Endothelial cell (in vitro differentiated cells): ENCODE data around the gene PSMD13. TPM values are rescaled to one million over a fixed set of nuclear protein-coding genes. Genes with fewer than 3 reads are reported as not detected.
A peak's percentile ranks its signal among the peaks of the same experiment; 100 is the strongest.

Experiments
- DNase-seq: peaks from one replicate; pipeline ENCODE4 v3.0.0; 2021; ENCODE audit warnings: low spot score
- H3K27ac Mint-ChIP-seq: one replicate; pipeline ENCODE4 v1.8.0; 2021; ENCODE audit warnings: mixed read lengths, inconsistent platforms; ENCODE audit not compliant: unreplicated experiment
- H3K27me3 Mint-ChIP-seq: one replicate; pipeline ENCODE4 v1.8.0; 2021; ENCODE audit warnings: mild to moderate bottlenecking, moderate library complexity, mixed read lengths, inconsistent platforms; ENCODE audit not compliant: unreplicated experiment
- H3K36me3 Mint-ChIP-seq: one replicate; pipeline ENCODE4 v1.8.0; 2021; ENCODE audit warnings: mild to moderate bottlenecking, low read depth, mixed read lengths, inconsistent platforms; ENCODE audit not compliant: unreplicated experiment
- H3K4me1 Mint-ChIP-seq: one replicate; pipeline ENCODE4 v1.8.0; 2021; ENCODE audit warnings: mild to moderate bottlenecking, mixed read lengths, inconsistent platforms; ENCODE audit not compliant: unreplicated experiment
- H3K4me3 Mint-ChIP-seq: one replicate; pipeline ENCODE4 v1.8.0; 2021; ENCODE audit warnings: mild to moderate bottlenecking, mixed read lengths, inconsistent platforms; ENCODE audit not compliant: unreplicated experiment
- H3K9me3 Mint-ChIP-seq: one replicate; pipeline ENCODE4 v1.8.0; 2021; ENCODE audit warnings: mixed read lengths, inconsistent platforms; ENCODE audit not compliant: unreplicated experiment
- total RNA-seq: library from RNA; stranded (reverse); fragmentation: NEBNext Ultra II Directional; extraction: Animal tissue kit (Norgen Biotek cat#: 25700); gene quantifications from one replicate; pipeline ENCODE4 v1.2.1, GENCODE V29; 2021; ENCODE audit not compliant: unreplicated experiment
- TF ChIP-seq, protein P1 (sequence below): fragments of 200-600 bp; sonication (generic); IDR thresholded peaks from one replicate; pipeline ENCODE4 v1.5.0; 2021; ENCODE audit warnings: antibody characterized with exemption; ENCODE audit not compliant: unreplicated experiment

The PSMD13 gene
- total RNA-seq, 1 donor from 2014 or later = 189 TPM

DNA sequence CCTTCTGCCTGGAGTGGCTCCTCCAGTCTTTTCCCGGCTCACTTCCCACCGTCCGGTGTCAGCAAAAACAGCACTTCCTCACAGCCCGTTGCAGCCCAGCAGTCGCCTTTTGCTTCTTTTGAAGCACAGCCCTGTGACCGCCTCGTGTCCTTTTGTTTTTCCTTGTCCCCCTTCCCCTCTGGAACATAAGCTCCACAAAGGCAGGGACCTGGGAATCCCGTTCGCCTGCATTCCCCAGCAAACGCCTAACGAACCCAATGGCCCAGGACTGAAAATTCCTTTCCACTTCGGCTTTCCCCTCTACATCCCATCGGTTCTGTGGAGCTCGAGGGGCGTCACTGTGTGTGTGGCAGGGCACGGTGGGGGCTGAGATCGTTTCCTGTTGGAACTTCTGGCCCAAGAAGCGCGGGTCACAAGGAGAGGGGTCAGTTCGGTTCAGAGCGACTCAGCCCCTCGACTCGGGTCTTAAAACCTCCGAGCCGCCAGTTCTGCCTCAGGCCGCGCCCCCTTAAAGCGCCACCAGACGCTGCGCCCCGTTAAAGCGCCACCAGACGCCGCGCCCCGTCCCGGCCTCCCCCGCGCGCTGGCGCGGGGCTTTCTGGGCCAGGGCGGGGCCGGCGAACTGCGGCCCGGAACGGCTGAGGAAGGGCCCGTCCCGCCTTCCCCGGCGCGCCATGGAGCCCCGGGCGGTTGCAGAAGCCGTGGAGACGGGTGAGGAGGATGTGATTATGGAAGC lies 28.4 kb upstream of the PSMD13 start:
- H3K36me3 Mint-ChIP-seq = peaks cover 25% of the 10 kb centered on the region
- H3K9me3 Mint-ChIP-seq = no peaks in the 10 kb centered on the region
- TF ChIP-seq, protein P1, sequence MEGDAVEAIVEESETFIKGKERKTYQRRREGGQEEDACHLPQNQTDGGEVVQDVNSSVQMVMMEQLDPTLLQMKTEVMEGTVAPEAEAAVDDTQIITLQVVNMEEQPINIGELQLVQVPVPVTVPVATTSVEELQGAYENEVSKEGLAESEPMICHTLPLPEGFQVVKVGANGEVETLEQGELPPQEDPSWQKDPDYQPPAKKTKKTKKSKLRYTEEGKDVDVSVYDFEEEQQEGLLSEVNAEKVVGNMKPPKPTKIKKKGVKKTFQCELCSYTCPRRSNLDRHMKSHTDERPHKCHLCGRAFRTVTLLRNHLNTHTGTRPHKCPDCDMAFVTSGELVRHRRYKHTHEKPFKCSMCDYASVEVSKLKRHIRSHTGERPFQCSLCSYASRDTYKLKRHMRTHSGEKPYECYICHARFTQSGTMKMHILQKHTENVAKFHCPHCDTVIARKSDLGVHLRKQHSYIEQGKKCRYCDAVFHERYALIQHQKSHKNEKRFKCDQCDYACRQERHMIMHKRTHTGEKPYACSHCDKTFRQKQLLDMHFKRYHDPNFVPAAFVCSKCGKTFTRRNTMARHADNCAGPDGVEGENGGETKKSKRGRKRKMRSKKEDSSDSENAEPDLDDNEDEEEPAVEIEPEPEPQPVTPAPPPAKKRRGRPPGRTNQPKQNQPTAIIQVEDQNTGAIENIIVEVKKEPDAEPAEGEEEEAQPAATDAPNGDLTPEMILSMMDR = no peak
- H3K27me3 Mint-ChIP-seq = peaks cover 25% of the 10 kb centered on the region
- H3K27ac Mint-ChIP-seq = peak overlapping the region; percentile 98
- peak; percentile 77 for DNase-seq
- peak overlapping the region; percentile 99 for H3K4me3 Mint-ChIP-seq
- peaks cover 30% of the 10 kb centered on the region for H3K4me1 Mint-ChIP-seq

DNA sequence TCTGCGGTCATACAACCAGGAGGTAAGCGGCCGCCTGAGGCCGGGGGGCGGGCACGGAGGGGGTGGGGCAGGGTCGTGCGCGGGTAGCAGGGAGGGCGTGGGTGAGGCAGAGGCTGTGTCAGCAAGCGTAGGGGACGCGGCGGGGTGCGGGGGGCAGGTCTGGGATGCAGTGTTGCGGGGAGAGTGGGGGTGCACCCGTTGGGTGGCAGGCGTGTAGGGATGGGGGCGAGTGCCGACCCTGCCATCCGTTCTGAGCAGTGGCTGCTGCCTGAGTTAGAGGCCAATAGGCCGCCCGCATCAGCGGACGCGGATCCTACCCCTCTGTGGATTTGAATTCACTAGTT lies 27.9 kb upstream of the PSMD13 start:
- Mint-ChIP-seq H3K9me3 (no peaks in the 10 kb centered on the region), H3K4me1 (peaks cover 26% of the 10 kb centered on the region), H3K36me3 (peaks cover 23% of the 10 kb centered on the region), H3K27ac (peak overlapping the region; percentile 72), H3K4me3 (peak overlapping the region; percentile 99), H3K27me3 (peaks cover 25% of the 10 kb centered on the region)
- DNase-seq = no peak
- TF ChIP-seq, protein P1 = no peak

DNA sequence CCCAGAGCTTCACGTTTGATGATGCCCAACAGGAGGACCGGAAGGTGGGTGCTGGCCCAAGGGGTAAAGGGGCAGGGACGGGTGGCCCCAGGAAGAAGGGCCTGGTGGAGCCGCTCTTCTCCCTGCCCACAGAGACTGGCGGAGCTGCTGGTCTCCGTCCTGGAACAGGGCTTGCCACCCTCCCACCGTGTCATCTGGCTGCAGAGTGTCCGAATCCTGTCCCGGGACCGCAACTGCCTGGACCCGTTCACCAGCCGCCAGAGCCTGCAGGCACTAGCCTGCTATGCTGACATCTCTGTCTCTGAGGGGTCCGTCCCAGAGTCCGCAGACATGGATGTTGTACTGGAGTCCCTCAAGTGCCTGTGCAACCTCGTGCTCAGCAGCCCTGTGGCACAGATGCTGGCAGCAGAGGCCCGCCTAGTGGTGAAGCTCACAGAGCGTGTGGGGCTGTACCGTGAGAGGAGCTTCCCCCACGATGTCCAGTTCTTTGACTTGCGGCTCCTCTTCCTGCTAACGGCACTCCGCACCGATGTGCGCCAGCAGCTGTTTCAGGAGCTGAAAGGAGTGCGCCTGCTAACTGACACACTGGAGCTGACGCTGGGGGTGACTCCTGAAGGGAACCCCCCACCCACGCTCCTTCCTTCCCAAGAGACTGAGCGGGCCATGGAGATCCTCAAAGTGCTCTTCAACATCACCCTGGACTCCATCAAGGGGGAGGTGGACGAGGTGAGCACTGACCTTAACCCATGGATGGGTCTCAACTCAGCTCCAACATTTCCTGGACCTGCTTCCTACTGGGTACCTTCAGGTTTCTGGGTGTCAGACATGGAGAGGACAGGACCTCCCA lies 27.3 kb upstream of the PSMD13 start:
- H3K36me3 Mint-ChIP-seq = peaks cover 22% of the 10 kb centered on the region
- peaks cover 23% of the 10 kb centered on the region for H3K27me3 Mint-ChIP-seq
- H3K4me3 Mint-ChIP-seq = peak overlapping the region; percentile 99
- peaks cover 25% of the 10 kb centered on the region for H3K4me1 Mint-ChIP-seq
- TF ChIP-seq, protein P1 = no peak
- peak overlapping the region; percentile 52 for H3K27ac Mint-ChIP-seq
- H3K9me3 Mint-ChIP-seq = no peaks in the 10 kb centered on the region
- no peak for DNase-seq

DNA sequence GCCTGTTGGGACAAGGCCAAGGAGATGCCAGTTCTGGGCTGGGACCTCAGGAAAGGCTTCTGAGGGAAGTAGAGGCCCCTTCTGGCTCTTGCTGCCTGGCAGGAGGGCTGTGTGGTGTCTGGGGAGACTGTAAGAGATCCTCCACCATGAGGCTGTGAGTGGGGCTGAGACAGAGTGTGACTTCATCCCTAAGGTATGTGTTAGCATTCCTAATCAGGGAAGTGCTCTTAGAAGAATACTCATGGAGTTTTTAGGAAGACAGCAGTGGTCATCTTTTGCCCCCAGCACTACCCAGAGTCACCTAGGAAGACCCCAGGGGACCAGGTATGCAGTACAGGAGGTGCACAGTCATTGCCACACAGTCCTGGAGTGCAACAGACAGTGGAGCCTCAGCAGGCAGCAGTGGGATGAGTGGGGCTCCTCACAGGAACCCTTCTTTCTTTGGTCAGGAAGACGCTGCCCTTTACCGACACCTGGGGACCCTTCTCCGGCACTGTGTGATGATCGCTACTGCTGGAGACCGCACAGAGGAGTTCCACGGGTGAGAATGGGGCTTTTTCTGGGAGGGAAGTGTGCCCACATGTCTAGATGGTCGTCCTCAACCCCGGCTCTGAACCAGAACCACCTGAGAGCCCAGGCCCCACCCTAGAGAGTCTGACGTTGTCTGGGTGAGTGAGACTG lies 26.5 kb upstream of the PSMD13 start:
- Mint-ChIP-seq H3K4me3 (peak overlapping the region; percentile 99), H3K27me3 (peaks cover 23% of the 10 kb centered on the region), H3K27ac (peak overlapping the region; percentile 52), H3K9me3 (no peaks in the 10 kb centered on the region), H3K4me1 (peaks cover 25% of the 10 kb centered on the region), H3K36me3 (peaks cover 27% of the 10 kb centered on the region)
- TF ChIP-seq, protein P1 = no peak
- DNase-seq = no peak
